ENCODE results near the gene BTNL9. TPM values are rescaled to one million over a fixed set of nuclear protein-coding genes. Genes with fewer than 3 reads are reported as not detected.

BTNL9 gene
- total and polyA plus RNA-seq, 9 of the 15 experiments (the other 6 are each of a cell fraction or from before 2014, with no cell fraction given) = 3.7 to 86.7 (median 29.4) TPM

DNA sequence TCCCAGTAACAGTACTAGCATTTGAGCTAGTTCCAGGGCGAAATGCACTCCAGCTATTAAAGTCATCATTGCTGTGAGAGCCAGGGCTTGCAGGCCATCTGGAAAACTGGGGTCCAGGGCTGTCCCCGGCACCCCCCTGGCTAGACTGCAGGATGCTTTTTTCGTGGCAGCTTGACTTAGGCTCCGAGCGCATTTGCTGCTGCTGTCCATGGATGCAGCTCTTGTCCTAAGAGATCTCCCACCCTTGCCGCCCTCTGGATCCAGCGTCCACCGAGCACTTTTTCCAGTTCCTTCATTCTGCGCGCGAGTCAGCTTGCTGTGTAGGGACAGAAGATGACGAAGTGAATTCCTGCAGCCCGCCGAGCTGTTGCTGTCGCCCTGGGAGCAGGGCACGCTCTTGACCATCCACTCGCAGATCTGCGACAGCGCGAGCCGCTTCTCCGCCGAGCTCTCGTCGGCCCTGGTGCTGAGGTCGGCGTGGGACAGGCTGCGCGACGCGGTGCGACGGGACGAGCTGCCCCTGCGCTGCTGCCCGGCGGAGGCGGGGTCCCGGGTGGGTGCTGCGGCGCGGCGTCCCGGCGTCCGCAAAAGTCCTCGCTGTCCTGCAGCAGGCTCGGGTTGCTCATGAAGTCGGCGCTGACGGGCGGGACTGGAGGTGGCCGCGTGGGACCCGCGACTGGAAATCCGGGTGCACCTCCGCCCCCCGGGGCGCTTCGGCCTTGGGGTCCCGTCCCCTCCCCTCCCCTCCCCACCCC is 60.2 kb downstream of the BTNL9 start (continued):
- TF ChIP-seq, protein P1, sequence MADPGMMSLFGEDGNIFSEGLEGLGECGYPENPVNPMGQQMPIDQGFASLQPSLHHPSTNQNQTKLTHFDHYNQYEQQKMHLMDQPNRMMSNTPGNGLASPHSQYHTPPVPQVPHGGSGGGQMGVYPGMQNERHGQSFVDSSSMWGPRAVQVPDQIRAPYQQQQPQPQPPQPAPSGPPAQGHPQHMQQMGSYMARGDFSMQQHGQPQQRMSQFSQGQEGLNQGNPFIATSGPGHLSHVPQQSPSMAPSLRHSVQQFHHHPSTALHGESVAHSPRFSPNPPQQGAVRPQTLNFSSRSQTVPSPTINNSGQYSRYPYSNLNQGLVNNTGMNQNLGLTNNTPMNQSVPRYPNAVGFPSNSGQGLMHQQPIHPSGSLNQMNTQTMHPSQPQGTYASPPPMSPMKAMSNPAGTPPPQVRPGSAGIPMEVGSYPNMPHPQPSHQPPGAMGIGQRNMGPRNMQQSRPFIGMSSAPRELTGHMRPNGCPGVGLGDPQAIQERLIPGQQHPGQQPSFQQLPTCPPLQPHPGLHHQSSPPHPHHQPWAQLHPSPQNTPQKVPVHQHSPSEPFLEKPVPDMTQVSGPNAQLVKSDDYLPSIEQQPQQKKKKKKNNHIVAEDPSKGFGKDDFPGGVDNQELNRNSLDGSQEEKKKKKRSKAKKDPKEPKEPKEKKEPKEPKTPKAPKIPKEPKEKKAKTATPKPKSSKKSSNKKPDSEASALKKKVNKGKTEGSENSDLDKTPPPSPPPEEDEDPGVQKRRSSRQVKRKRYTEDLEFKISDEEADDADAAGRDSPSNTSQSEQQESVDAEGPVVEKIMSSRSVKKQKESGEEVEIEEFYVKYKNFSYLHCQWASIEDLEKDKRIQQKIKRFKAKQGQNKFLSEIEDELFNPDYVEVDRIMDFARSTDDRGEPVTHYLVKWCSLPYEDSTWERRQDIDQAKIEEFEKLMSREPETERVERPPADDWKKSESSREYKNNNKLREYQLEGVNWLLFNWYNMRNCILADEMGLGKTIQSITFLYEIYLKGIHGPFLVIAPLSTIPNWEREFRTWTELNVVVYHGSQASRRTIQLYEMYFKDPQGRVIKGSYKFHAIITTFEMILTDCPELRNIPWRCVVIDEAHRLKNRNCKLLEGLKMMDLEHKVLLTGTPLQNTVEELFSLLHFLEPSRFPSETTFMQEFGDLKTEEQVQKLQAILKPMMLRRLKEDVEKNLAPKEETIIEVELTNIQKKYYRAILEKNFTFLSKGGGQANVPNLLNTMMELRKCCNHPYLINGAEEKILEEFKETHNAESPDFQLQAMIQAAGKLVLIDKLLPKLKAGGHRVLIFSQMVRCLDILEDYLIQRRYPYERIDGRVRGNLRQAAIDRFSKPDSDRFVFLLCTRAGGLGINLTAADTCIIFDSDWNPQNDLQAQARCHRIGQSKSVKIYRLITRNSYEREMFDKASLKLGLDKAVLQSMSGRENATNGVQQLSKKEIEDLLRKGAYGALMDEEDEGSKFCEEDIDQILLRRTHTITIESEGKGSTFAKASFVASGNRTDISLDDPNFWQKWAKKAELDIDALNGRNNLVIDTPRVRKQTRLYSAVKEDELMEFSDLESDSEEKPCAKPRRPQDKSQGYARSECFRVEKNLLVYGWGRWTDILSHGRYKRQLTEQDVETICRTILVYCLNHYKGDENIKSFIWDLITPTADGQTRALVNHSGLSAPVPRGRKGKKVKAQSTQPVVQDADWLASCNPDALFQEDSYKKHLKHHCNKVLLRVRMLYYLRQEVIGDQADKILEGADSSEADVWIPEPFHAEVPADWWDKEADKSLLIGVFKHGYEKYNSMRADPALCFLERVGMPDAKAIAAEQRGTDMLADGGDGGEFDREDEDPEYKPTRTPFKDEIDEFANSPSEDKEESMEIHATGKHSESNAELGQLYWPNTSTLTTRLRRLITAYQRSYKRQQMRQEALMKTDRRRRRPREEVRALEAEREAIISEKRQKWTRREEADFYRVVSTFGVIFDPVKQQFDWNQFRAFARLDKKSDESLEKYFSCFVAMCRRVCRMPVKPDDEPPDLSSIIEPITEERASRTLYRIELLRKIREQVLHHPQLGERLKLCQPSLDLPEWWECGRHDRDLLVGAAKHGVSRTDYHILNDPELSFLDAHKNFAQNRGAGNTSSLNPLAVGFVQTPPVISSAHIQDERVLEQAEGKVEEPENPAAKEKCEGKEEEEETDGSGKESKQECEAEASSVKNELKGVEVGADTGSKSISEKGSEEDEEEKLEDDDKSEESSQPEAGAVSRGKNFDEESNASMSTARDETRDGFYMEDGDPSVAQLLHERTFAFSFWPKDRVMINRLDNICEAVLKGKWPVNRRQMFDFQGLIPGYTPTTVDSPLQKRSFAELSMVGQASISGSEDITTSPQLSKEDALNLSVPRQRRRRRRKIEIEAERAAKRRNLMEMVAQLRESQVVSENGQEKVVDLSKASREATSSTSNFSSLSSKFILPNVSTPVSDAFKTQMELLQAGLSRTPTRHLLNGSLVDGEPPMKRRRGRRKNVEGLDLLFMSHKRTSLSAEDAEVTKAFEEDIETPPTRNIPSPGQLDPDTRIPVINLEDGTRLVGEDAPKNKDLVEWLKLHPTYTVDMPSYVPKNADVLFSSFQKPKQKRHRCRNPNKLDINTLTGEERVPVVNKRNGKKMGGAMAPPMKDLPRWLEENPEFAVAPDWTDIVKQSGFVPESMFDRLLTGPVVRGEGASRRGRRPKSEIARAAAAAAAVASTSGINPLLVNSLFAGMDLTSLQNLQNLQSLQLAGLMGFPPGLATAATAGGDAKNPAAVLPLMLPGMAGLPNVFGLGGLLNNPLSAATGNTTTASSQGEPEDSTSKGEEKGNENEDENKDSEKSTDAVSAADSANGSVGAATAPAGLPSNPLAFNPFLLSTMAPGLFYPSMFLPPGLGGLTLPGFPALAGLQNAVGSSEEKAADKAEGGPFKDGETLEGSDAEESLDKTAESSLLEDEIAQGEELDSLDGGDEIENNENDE (IDR thresholded peaks at IDR 0.05; ENCODE audit: low read depth, low read length) = no peak
- TF ChIP-seq TAF9B (IDR thresholded peaks at IDR 0.05; ENCODE audit: partially characterized antibody) (no peak), PCBP2 (IDR thresholded peaks at IDR 0.05; ENCODE audit: low read depth, low read length, poor library complexity, severe bottlenecking) (peak; percentile 69), ID3 (CRISPR knock-in tag; IDR thresholded peaks at IDR 0.05) (no peak), ID3 (tag; IDR thresholded peaks at IDR 0.05) (no peak), CXXC5 (CRISPR knock-in tag; IDR thresholded peaks at IDR 0.05) (peak; percentile 68), POLR2G (IDR thresholded peaks at IDR 0.05; ENCODE audit: low read depth, low read length) (0 out of 2 replicates have a peak, but pooled peaks have one; percentile 32), SAFB (IDR thresholded peaks at IDR 0.05; ENCODE audit: borderline replicate concordance, low read depth, low read length) (peak; percentile 80), ATF1 (CRISPR knock-in tag; IDR thresholded peaks at IDR 0.05) (no peak), ATF1 (tag; IDR thresholded peaks at IDR 0.05) (0 out of 2 replicates have a peak, but pooled peaks have one; percentile 25), CTBP1 (IDR thresholded peaks at IDR 0.05; ENCODE audit: borderline replicate concordance) (peak; percentile 36; the same call in 1 of the 2 replicates), STAT5B (CRISPR knock-in tag; IDR thresholded peaks at IDR 0.05) (no peak), NRF1 (conservative IDR thresholded peaks at IDR 0.05 in 1 of 2, IDR thresholded peaks at IDR 0.05 in 1 of 2) (peak; percentile 61 to 70)
